ENCODE measurements around the gene CYP21A2. TPM values are rescaled to one million over a fixed set of nuclear protein-coding genes. Genes with fewer than 3 reads are reported as not detected.
"Not testable (repeated sequence)": the region's sequence is repeated elsewhere in the genome, so short reads cannot be mapped to it uniquely, and the experiment has no call there.

Gene CYP21A2
- total RNA-seq, 2 experiments from 2014 or later, result 0.15 TPM; not detected in 1

DNA sequence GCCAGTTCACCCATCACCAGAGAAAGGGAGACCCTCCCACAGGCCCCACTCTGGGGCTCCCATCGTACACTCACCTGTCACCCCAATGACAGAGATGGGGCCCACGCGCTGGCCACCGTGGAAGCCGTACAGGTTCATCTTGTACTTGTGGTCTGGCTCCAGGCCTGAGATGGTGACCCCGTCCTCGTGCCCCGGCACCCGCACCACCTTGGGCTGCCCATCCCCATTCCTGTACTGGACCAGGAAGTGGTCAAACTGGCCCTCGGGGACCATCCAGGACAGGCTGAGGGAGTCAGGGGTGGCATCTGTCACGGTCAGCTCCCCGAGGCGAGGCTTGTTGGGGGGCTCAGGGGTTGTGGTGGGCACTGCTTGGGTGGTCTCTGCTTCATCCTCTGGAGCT is 15.1 kb downstream of the CYP21A2 start:
- CTCF ChIA-PET, result interaction anchor here (0.6 kb wide), 1 partner anchor 262 kb away, joined by 3 read pairs; no protein-coding TSS in a partner anchor
- not testable (repeated sequence) for DNase-seq; H3K4me3 Mint-ChIP-seq; ATAC-seq; H3K27ac Mint-ChIP-seq; H3K36me3 Mint-ChIP-seq; H3K4me1 Mint-ChIP-seq; H3K27me3 Mint-ChIP-seq; H3K9me3 Mint-ChIP-seq (ENCODE audit: low read depth)

DNA sequence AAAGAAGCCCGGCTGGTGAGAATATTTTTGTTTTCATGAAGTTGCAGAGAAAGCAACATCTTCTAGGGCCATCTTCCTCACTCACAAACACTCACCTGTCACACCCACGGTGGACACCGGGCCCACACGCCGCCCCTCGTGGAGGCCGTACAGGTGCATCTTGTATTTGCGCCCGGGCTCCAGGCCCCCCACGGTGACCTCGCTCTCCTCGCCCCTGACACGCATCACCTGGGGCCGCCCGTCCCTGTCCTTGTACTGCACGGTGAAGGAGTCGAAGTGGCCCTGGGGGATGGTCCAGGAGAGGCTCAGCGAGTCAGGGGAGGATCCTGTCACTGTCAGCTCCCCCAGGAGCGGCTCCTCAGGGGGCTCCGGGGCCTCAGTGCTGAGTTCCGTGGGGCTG is 17.5 kb downstream of the CYP21A2 start:
- H3K9me3 Mint-ChIP-seq (ENCODE audit: low read depth); H3K36me3 Mint-ChIP-seq; ATAC-seq; DNase-seq; CTCF ChIA-PET; H3K4me1 Mint-ChIP-seq; H3K27ac Mint-ChIP-seq; H3K4me3 Mint-ChIP-seq; H3K27me3 Mint-ChIP-seq: not testable (repeated sequence)

DNA sequence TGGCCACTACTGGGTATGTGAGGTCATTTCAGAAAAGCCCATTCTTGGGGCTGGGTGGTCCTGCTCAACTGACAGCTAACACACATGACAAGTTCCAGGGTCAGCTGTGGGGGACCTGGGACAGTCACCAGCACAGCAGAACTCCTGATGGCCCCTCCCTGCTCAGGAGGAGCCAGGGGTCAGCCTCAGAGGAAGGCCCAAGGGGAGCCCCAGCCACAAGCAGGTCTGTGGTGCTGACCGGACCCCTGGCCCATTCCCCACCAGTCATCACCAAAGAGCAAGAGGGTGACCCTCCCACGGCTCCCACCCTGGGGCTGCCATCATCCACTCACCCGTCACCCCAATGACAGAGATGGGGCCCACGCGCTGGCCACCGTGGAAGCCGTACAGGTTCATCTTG is 18.0 kb downstream of the CYP21A2 start:
- Mint-ChIP-seq H3K27me3 (peaks cover 3% of the 10 kb centered on the region), H3K4me1 (no peaks in the 10 kb centered on the region), H3K27ac (no peak overlapping the region), H3K36me3 (no peaks in the 10 kb centered on the region), H3K4me3 (no peak overlapping the region), H3K9me3 (ENCODE audit: low read depth) (no peaks in the 10 kb centered on the region)
- DNase-seq (no peak), ATAC-seq (no peak)
- CTCF ChIA-PET, result no interaction called here

DNA sequence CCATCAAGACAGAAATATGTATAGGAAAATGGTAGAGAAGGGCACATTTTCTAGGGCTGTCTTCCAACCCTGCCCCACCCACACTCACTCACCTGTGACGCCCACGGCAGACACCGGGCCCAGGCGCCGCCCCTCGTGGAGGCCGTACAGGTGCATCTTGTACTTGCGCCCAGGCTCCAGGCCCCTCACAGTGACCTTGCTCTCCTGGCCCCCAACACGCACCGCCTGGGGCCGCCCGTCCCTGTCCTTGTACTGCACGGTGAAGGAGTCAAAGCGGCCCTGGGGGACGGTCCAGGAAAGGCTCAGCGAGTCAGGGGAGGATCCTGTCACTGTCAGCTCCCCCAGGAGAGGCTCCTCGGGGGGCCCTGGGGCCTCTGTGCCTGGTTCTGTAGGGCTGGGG is 19.8 kb downstream of the CYP21A2 start:
- Mint-ChIP-seq H3K9me3 (ENCODE audit: low read depth) (no peaks in the 10 kb centered on the region), H3K4me3 (no peak overlapping the region), H3K27ac (no peak overlapping the region), H3K36me3 (no peaks in the 10 kb centered on the region), H3K27me3 (no peaks in the 10 kb centered on the region), H3K4me1 (no peaks in the 10 kb centered on the region)
- CTCF ChIA-PET, result no interaction called here
- ATAC-seq (no peak), DNase-seq (no peak)

DNA sequence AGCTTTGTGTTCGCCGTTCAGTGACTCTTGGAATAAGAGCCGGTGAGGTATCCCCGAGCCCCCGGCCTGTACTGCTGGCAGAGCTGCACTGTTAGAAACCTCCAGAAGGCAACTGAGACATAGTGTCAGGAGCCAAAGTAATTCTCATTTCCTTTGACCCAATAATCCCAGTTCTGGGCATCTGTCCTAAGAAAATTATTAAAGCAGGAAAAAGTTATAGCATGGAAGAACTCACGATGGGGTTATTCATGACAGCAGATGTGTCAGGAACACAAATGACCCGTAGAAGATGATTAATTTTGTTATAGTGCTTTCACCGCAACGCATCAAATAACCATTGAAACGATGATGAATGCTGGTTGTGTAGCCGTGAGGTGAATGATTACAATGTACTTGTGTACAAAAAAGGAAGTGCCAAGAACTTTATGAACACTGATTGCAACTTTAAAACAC is 20.3 kb downstream of the CYP21A2 start:
- Mint-ChIP-seq H3K27ac (no peak overlapping the region), H3K36me3 (no peaks in the 10 kb centered on the region), H3K9me3 (ENCODE audit: low read depth) (no peaks in the 10 kb centered on the region), H3K27me3 (no peaks in the 10 kb centered on the region), H3K4me1 (no peaks in the 10 kb centered on the region), H3K4me3 (no peak overlapping the region)
- CTCF ChIA-PET, result no interaction called here
- DNase-seq, result no peak
- ATAC-seq, result no peak

DNA sequence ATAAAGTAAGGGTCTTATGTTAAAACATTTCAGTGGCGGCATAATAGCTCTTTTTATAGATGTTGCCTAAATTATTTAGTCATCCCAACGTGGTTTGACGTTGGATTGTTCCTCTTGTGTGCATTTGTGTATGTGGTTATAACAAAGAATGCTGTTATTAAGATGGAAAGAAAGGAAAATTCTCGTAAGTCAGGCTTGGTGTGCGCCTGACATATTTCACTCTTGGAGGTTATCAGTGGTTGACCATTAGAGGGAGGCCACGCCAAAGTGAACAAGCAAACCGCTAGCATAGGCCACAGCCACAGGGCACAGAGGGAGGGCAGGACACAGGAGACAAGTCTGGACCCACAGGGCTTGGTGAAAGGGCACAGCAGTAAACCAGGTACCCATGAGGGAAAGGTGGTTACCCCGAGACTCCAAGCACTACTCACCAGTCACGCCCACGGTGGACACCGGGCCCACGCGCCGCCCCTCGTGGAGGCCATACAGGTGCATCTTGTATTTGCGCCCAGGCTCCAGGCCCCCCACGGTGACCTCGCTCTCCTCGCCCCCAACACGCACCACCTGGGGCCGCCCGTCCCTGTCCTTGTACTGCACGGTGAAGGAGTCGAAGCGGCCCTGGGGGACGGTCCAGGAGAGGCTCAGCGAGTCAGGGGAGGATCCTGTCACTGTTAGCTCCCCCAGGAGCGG is 22.9 kb downstream of the CYP21A2 start:
- Mint-ChIP-seq H3K36me3 (no peaks in the 10 kb centered on the region), H3K9me3 (ENCODE audit: low read depth) (no peaks in the 10 kb centered on the region), H3K27me3 (peaks cover 4% of the 10 kb centered on the region), H3K4me3 (no peak overlapping the region), H3K4me1 (peaks cover 4% of the 10 kb centered on the region), H3K27ac (no peak overlapping the region)
- DNase-seq (no peak), ATAC-seq (no peak)
- CTCF ChIA-PET, result no interaction called here

DNA sequence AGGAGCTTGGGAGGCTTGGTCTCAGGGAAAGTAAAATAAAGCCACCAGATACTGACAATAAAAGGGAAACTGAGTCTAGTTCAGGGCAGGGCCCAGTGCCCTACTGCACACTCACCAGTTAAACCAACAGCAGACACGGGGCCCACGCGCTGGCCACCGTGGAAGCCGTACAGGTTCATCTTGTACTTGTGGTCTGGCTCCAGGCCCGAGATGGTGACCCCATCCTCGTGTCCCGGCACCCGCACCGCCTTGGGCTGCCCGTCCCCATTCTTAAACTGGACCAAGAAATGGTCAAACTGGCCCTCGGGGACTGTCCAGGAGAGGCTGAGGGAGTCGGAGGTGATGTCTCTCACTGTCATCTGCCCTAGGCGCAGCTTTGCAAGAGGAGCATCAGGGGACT is 26.5 kb downstream of the CYP21A2 start:
- H3K36me3 Mint-ChIP-seq, result no peaks in the 10 kb centered on the region
- no peak for DNase-seq
- H3K4me1 Mint-ChIP-seq, result peaks cover 4% of the 10 kb centered on the region
- no peaks in the 10 kb centered on the region for H3K9me3 Mint-ChIP-seq (ENCODE audit: low read depth)
- H3K27ac Mint-ChIP-seq, result no peak overlapping the region
- H3K27me3 Mint-ChIP-seq, result peaks cover 4% of the 10 kb centered on the region
- CTCF ChIA-PET, result no interaction called here
- ATAC-seq, result no peak
- H3K4me3 Mint-ChIP-seq, result no peak overlapping the region

DNA sequence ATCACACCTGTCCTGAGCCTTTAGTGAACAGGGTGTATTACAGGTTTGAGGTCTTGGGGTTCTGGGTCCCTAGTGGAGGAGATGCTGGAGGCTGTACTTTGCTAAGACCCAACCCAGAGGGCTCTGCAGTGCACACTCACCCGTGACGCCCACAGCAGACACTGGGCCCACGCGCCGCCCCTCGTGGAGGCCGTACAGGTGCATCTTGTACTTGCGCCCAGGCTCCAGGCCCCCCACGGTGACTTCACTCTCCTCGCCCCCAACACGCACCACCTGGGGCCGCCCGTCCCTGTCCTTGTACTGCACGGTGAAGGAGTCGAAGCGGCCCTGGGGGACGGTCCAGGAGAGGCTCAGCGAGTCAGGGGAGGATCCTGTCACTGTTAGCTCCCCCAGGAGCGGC is 29.3 kb downstream of the CYP21A2 start:
- H3K9me3 Mint-ChIP-seq (ENCODE audit: low read depth); H3K4me3 Mint-ChIP-seq; H3K27me3 Mint-ChIP-seq; DNase-seq; H3K36me3 Mint-ChIP-seq; CTCF ChIA-PET; H3K27ac Mint-ChIP-seq; ATAC-seq; H3K4me1 Mint-ChIP-seq: not testable (repeated sequence)

DNA sequence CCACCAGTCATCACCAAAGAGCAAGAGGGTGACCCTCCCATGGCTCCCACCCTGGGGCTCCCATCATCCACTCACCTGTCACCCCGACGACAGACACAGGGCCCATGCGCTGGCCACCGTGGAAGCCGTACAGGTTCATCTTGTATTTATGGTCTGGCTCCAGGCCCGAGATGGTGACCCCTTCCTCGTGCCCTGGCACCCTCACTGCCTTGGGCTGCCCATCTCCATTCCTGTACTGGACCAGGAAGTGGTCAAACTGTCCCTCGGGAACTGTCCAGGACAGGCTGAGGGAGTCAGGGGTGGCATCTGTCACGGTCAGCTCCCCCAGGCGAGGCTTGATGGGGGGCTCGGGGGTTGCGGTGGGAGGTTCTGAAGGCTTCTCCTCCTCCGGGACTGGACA is 30.1 kb downstream of the CYP21A2 start:
- ATAC-seq; H3K4me3 Mint-ChIP-seq; H3K9me3 Mint-ChIP-seq (ENCODE audit: low read depth); DNase-seq; H3K27ac Mint-ChIP-seq; H3K36me3 Mint-ChIP-seq; H3K4me1 Mint-ChIP-seq; H3K27me3 Mint-ChIP-seq: not testable (repeated sequence)
- CTCF ChIA-PET, result interaction anchor here (0.9 kb wide), 1 partner anchor 21 kb away, joined by 3 read pairs; no protein-coding TSS in a partner anchor

DNA sequence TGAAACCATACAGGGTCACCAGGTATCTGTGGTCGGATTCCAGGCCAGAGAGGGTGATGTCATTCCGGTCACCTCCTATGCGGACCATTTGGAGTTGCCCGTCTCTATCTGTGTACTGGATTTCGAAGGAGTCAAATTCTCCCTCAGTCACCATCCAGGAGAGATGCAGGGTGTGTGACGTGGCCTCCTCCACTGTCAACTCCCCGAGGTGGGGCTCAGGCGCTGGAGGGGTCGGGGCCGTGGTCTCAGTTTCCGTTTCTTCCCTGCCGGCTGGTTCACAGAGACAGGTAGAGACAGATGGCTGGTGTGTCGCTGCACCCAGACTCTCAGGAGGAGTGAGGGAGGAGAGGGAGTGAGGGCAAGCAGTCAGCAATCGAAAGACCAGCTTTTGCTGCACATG is 30.7 kb downstream of the CYP21A2 start:
- Mint-ChIP-seq H3K4me1 (peaks cover 4% of the 10 kb centered on the region), H3K4me3 (no peak overlapping the region), H3K27ac (no peak overlapping the region), H3K9me3 (ENCODE audit: low read depth) (no peaks in the 10 kb centered on the region), H3K27me3 (peaks cover 3% of the 10 kb centered on the region), H3K36me3 (no peaks in the 10 kb centered on the region)
- ATAC-seq (no peak), DNase-seq (no peak)
- CTCF ChIA-PET, result interaction anchor here (0.9 kb wide), 1 partner anchor 21 kb away, joined by 3 read pairs; no protein-coding TSS in a partner anchor

DNA sequence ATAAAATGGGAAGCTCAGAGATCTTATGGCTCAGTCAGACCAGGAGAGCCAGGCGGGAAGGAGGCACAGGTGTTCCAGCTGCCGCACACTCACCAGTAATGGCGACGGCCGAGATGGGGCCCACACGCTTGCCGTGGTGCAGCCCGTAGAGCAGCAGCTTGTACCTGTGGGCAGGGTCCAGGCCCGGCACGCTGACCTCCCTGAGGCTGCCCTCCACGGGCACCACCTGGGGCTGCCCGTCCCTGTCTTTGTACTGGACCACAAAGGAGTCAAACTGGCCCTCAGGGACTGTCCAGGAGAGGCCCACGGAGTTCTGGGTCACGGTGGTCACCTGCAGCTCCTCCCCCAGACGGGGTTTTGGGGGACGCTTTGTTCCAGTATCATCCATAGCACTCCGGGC is 31.2 kb downstream of the CYP21A2 start:
- Mint-ChIP-seq H3K9me3 (ENCODE audit: low read depth) (no peaks in the 10 kb centered on the region), H3K4me1 (peaks cover 4% of the 10 kb centered on the region), H3K27ac (no peak overlapping the region), H3K27me3 (peaks cover 2% of the 10 kb centered on the region), H3K36me3 (no peaks in the 10 kb centered on the region), H3K4me3 (no peak overlapping the region)
- CTCF ChIA-PET, result no interaction called here
- ATAC-seq (no peak), DNase-seq (no peak)

DNA sequence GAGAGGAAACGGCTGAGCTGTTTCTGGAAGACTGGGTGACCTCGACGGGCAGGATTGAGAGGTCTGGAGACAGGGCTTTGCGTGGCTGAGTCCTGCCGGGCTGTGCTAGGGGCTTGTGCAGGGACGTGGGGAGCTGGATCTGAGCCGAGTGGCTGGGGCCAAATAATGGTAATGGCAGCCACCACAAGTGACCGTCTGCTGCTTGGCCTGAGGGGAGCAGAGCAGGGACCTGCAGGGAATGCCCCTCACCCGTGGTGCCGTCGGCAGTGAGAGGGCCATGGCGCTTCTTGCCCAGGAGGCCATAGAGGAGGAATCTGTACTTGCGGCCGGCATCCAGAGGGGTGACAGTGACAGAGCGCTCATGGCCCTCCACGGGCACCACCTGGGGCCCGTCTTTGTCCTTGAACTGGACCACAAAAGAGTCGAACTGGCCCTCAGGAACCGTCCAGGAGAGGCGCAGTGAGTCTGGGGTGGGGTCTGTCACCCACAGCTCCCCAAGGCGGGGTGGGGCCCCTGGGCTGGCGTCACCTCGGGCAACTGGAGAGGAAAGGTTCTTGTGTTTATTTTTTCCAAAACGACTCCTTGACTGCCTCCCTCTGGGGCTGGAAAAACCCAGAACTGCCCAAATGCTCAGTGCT is 31.8 kb downstream of the CYP21A2 start:
- no peaks in the 10 kb centered on the region for H3K36me3 Mint-ChIP-seq
- no peak overlapping the region for H3K27ac Mint-ChIP-seq
- no peaks in the 10 kb centered on the region for H3K9me3 Mint-ChIP-seq (ENCODE audit: low read depth)
- H3K4me1 Mint-ChIP-seq, result peaks cover 3% of the 10 kb centered on the region
- ATAC-seq (no peak), DNase-seq (no peak)
- CTCF ChIA-PET, result no interaction called here
- no peak overlapping the region for H3K4me3 Mint-ChIP-seq
- peaks cover 2% of the 10 kb centered on the region for H3K27me3 Mint-ChIP-seq

DNA sequence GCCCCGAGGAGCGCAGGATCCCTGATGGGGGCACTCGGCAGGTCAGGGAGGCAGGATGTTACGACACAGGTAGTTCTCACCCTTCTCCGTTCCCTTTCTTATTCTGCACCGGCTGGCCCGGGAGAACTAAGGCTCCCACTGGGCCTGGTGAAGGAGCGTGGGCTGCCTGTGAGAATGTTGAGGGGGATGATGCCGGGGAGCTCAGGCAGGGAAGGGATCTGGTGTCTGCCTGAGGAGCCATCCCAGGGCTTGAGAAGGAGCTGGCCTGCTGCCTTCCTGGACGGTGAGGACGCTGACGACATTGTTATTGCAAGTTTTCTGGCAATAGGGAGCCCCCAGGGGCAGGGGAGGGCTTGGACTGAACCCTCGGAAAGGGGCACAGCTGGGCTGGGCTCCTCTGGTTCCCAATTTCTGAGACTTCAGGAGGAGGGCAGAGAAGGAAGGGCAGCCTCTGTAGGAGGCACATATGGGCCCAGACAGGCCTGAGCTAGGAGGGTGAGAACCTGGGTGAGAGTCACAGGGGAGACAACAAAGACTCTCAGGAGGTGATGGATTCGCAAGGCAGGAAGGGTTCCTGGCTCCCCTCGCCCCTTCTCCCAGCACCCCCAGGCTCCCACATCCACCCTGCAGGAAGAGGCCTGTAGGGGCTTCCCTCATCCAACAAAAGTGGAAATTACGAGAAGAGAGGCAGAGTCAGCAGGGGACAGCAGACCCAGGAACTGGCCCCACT is 32.8 kb downstream of the CYP21A2 start:
- Mint-ChIP-seq H3K36me3 (no peaks in the 10 kb centered on the region), H3K4me1 (no peaks in the 10 kb centered on the region), H3K27ac (no peak overlapping the region), H3K27me3 (peaks cover 3% of the 10 kb centered on the region), H3K4me3 (no peak overlapping the region), H3K9me3 (ENCODE audit: low read depth) (no peaks in the 10 kb centered on the region)
- DNase-seq (no peak), ATAC-seq (no peak)
- CTCF ChIA-PET, result no interaction called here

DNA sequence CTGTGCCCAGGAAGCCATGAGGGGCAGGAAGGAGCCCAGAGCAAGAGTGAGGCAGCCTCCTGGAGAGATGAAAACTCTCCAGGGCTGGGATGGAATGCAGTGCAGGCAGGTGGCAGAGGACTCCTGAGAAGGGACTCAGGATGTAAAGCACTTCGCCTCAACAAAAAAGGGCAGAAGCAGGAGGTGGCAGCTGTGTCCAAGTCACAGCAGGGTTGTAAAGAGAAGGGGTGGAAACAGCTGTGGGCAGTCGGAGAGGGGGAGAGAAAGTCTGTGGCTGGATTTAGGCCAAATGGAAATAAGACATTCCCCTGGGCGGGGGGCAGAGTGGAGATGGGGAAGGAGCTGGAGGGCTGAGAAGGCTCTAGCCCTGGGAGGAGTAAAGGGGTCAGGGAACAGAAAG is 34.9 kb downstream of the CYP21A2 start:
- no peaks in the 10 kb centered on the region for H3K4me1 Mint-ChIP-seq
- H3K36me3 Mint-ChIP-seq, result no peaks in the 10 kb centered on the region
- DNase-seq (no peak), ATAC-seq (no peak)
- no peak overlapping the region for H3K27ac Mint-ChIP-seq
- H3K27me3 Mint-ChIP-seq, result peaks cover 5% of the 10 kb centered on the region
- no peak overlapping the region for H3K4me3 Mint-ChIP-seq
- CTCF ChIA-PET, result no interaction called here
- H3K9me3 Mint-ChIP-seq (ENCODE audit: low read depth), result no peaks in the 10 kb centered on the region
